Heart right ventricle (tissue), 16 donors: ENCODE data around the gene MTCP1. TPM values are rescaled to one million over a fixed set of nuclear protein-coding genes. Genes with fewer than 3 reads are reported as not detected.

Experiments used
- ATAC-seq, 8 donors: fragments of 200-7000 bp; cut with Tn5 transposase; one replicate each; pipeline ENCODE4 v1.9.1; 2020; ENCODE audit warnings: mild to moderate bottlenecking in 8 of 8, moderate library complexity in 8 of 8, moderate number of reproducible peaks in 1 of 8
- DNase-seq, 2 donors: peaks; one replicate each; pipeline ENCODE4 v3.0.0-alpha.2; 2020
- H3K27ac ChIP-seq, 10 donors: fragments of 200-600 bp; sonication (generic) in 2 of 10; one replicate each; pipeline versions ENCODE4 v1.5.0 to v1.8.0; 2020 to 2022; ENCODE audit warnings: mild to moderate bottlenecking in 3 of 10
- H3K27me3 ChIP-seq, 7 donors: fragments of 200-600 bp; one replicate each; pipeline ENCODE4 v1.8.0; 2021 to 2022; ENCODE audit warnings: mild to moderate bottlenecking in 2 of 7
- H3K36me3 ChIP-seq, 9 donors: fragments of 200-600 bp; sonication (generic) in 1 of 9; one replicate each; pipeline versions ENCODE4 v1.5.0 to v1.8.0; 2020 to 2022; ENCODE audit warnings: mild to moderate bottlenecking in 2 of 9
- H3K4me1 ChIP-seq, 9 donors: fragments of 200-600 bp; sonication (generic) in 1 of 9; one replicate each; pipeline versions ENCODE4 v1.5.0 to v1.8.0; 2020 to 2022; ENCODE audit warnings: mild to moderate bottlenecking in 4 of 9
- H3K4me3 ChIP-seq, 10 donors: fragments of 200-600 bp; sonication (generic) in 2 of 10; one replicate each; pipeline versions ENCODE4 v1.5.0 to v1.8.0; 2020 to 2022; ENCODE audit warnings: mild to moderate bottlenecking in 7 of 10, moderate library complexity in 2 of 10
- H3K9me3 ChIP-seq, 11 donors: fragments of 200-600 bp in 10 of 11; sonication (generic) in 2 of 11; one replicate each; pipeline versions ENCODE4 v1.5.0 to v1.8.0; 2013 to 2022; ENCODE audit warnings: mild to moderate bottlenecking in 2 of 11, control low read depth in 1 of 11, moderate library complexity in 1 of 11
- CTCF ChIP-seq, 9 donors: fragments of 200-600 bp; sonication (generic) in 2 of 9; IDR thresholded peaks; one replicate each; pipeline versions ENCODE4 v1.5.0 to v1.8.0; 2021 to 2022; ENCODE audit warnings: antibody characterized with exemption in 9 of 9, mild to moderate bottlenecking in 5 of 9, moderate library complexity in 1 of 9
- WGBS, 2 donors: extraction: QIAGEN DNeasy Blood & Tissue Kit; methylation state at CpG; one replicate each; pipeline ENCODE4 v1.1.7; 2013; ENCODE audit warnings: inconsistent platforms in 1 of 2; 5-methylcytosine and 5-hydroxymethylcytosine counted together
- intact Hi-C, 10 donors: fragments of 100-400 bp; cut with DNase I; formaldehyde crosslinking; loops; one replicate each; pipeline versions ENCODE4 v1.11.1 to v1.14.2; 2022
- polyA plus RNA-seq, 2 donors: library from polyadenylated mRNA; stranded (reverse); fragments of 200-250 nt; gene quantifications; one replicate each; pipeline ENCODE4 v1.2.3, GENCODE V29; 2013
- total RNA-seq, 10 donors: library from RNA; stranded (reverse); fragmentation: NEBNext Ultra II Directional in 3 of 10; extraction: Animal tissue kit (Norgen Biotek cat#: 25700) in 3 of 10; gene quantifications; one replicate each; pipeline versions ENCODE4 v1.2.1 to v1.2.4, GENCODE V29; 2021 to 2023
- donor health status: Arrhythmogenic right ventricular cardiomyopathy.
- donor health status: ischemic (EF 13 %, LVEDD 7.1; RV severe dilation, severe dysfunction).
- donor health status: healthy with polysubstance abuse.
- donor health status: DM: no; HTN: yes; CAD: no.
- donor health status: DM: no; HTN: no; CAD: no.
- donor health status: ischemic (EF 25% LVEDD 6.9; RV normal size, moderate dysfunction).
- donor health status: ischemic (EF 25% LVEDD 5.7; RV mildly dilated, moderate dysfunction).
- donor health status: healthy.
- donor health status: DM: yes; HTN: yes; CAD: no.
- donor health status: Ischemic cardiomyopathy.
- donor health status: ischemic (EF 35%, LVEDD 5.7; RV mildly dilated, moderate dysfunction).
- donor health status: nonischemic (EF 11% LVEDD 7.7; RV severe dilation, severe dysfunction).
- donor health status: DM: yes; HTN: yes; CAD: no.
- donor health status: PGD.
- donor health status: ischemic (EF 29% LVEDD 5.4; RV normal size, mild dysfunction).
- donor health status: nonischemic (EF 23%, LVEDD 6.1; RV moderate dilation, normal function).

Gene MTCP1
- total and polyA plus RNA-seq, 12 donors = 21.2 to 384 (median 48.8) TPM

GRCh38 chrX:155069414-155069813 lies 1.5 kb downstream of the MTCP1 start:
- H3K27ac ChIP-seq = peak overlapping the region in 2 of 10 donors; percentile 91 to 93
- H3K4me1 ChIP-seq = peaks cover 0 to 35% (median 13%) of the 10 kb centered on the region in 9 donors
- intact Hi-C loops = no loop called here

GRCh38 chrX:155068165-155068564 lies 2.8 kb downstream of the MTCP1 start:
- DNase-seq (no peak), ATAC-seq (no peak)
- no peak for TF ChIP-seq CTCF (IDR thresholded peaks at IDR 0.05)

More at GRCh38 chrX:155069414-155069813, 1.5 kb downstream of the MTCP1 start:
- H3K4me3 ChIP-seq = peak overlapping the region in 8 of 10 donors; percentile 47 to 78 (median 70)
- DNase-seq (no peak), ATAC-seq (no peak)
- H3K9me3 ChIP-seq = no peaks in the 10 kb centered on the region
- H3K27me3 ChIP-seq = no peaks in the 10 kb centered on the region
- WGBS, 2 donors = 93 to 100% methylated on average over 1 of the region's 1 CpG
- H3K36me3 ChIP-seq = peaks cover 0 to 14% (median 0%) of the 10 kb centered on the region in 9 donors
- no peak for TF ChIP-seq CTCF (IDR thresholded peaks at IDR 0.05)

DNA sequence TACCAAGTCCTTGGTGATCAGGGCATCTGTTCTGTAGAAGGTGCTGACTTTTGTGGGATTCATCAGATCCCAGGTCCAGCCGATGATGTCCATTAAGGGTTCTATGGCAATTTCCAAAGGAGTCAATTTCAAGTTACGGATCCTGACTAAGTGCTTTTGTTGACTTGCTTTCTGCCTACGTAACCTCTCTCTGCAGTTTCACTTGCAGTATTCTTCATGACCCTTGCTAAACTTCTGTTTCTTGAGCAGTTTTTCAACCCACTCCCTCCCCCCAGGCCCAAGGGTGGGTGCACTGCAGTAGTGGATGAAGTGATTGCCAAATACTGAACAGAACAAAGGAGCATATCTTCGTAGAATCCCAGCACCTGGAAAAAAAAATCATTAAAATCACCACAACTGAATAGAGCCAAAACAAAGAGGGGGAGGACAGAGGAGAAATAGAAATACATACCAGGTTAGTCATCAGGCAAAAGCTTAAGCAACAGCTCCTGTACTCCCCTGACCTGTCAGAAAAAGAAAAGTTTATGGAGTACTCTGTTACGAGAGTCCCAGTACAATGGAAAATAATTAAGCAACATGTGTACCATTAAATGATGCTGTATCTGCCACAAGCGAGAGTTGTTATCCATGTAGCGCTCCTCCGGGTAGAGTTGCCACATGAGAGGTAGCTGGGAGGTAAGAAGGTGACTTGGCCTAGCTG lies 5.8 kb downstream of the MTCP1 start:
- intact Hi-C loops = no loop called here
- DNase-seq (no peak), ATAC-seq (no peak)
- no peaks in the 10 kb centered on the region for H3K9me3 ChIP-seq
- no peak overlapping the region for H3K27ac ChIP-seq
- peaks cover 0 to 29% (median 0%) of the 10 kb centered on the region in 9 donors for H3K36me3 ChIP-seq
- peaks cover 0 to 26% (median 8%) of the 10 kb centered on the region in 9 donors for H3K4me1 ChIP-seq
- TF ChIP-seq CTCF (IDR thresholded peaks at IDR 0.05) = no peak
- H3K4me3 ChIP-seq = no peak overlapping the region
- H3K27me3 ChIP-seq = no peaks in the 10 kb centered on the region
- WGBS, 2 donors = 90 to 91% methylated on average over 8 of the region's 8 CpGs

More at GRCh38 chrX:155068165-155068564, 2.8 kb downstream of the MTCP1 start:
- H3K4me3 ChIP-seq = no peak overlapping the region
- intact Hi-C loops = no loop called here
- 42 to 76% methylated on average over 1 of the region's 1 CpG for WGBS, 2 donors
- no peak overlapping the region for H3K27ac ChIP-seq
- peaks cover 0 to 10% (median 0%) of the 10 kb centered on the region in 9 donors for H3K36me3 ChIP-seq
- no peaks in the 10 kb centered on the region for H3K9me3 ChIP-seq
- H3K27me3 ChIP-seq = no peaks in the 10 kb centered on the region
- peaks cover 0 to 35% (median 13%) of the 10 kb centered on the region in 9 donors for H3K4me1 ChIP-seq

- peaks cover 0 to 36% (median 0%) of the 10 kb centered on the region in 9 donors for H3K36me3 ChIP-seq
- DNase-seq = peak in 1 of 2 donors; percentile 12
- no peak overlapping the region for H3K4me3 ChIP-seq
- peak in 2 of 8 donors; percentile 41 to 46 for ATAC-seq
- intact Hi-C loops = no loop called here
- H3K27ac ChIP-seq = no peak overlapping the region
- H3K9me3 ChIP-seq = no peaks in the 10 kb centered on the region
- peaks cover 0 to 11% (median 5%) of the 10 kb centered on the region in 9 donors for H3K4me1 ChIP-seq
- 46 to 49% methylated on average over 4 of the region's 4 CpGs for WGBS, 2 donors
- TF ChIP-seq CTCF (IDR thresholded peaks at IDR 0.05) = no peak
- H3K27me3 ChIP-seq = no peaks in the 10 kb centered on the region
These were observed 9.2 kb downstream of the MTCP1 start for GRCh38 chrX:155061760-155062159.
